Gastrocnemius medialis (tissue), 4 donors: Measurements from ENCODE around the gene TAPBP. TPM values are rescaled to one million over a fixed set of nuclear protein-coding genes. Genes with fewer than 3 reads are reported as not detected.

Experiments used
- ATAC-seq, 2 donors: fragments of 150-250 bp; one replicate each; pipeline ENCODE4 v1.9.1; 2016
- DNase-seq, 2 donors: peaks; one replicate each; pipeline ENCODE4 v3.0.0-alpha.2; 2019
- H3K27ac ChIP-seq, 4 donors: fragments of 200-600 bp; sonication (generic); 1 replicate in 1 of 4; 2 replicates in 3 of 4; pipeline ENCODE4 v1.5.1; 2016 to 2018; ENCODE audit warnings: mild to moderate bottlenecking in 2 of 4, moderate library complexity in 1 of 4
- H3K27me3 ChIP-seq, 3 donors: fragments of 200-600 bp; sonication (generic) in 2 of 3; 1 replicate in 1 of 3; 2 replicates in 2 of 3; pipeline versions ENCODE4 v1.5.1 to v1.6.0; 2016 to 2019; ENCODE audit warnings: mild to moderate bottlenecking in 1 of 3, moderate library complexity in 1 of 3
- H3K36me3 ChIP-seq, 2 donors: fragments of 200-600 bp; sonication (generic) in 1 of 2; one replicate each; pipeline ENCODE4 v1.5.1; 2017 to 2018
- H3K4me1 ChIP-seq, 2 donors: fragments of 200-600 bp; sonication (generic) in 1 of 2; one replicate each; pipeline ENCODE4 v1.5.1; 2016 to 2017; ENCODE audit warnings: mild to moderate bottlenecking in 2 of 2
- H3K4me3 ChIP-seq, 4 donors: fragments of 200-600 bp; sonication (generic) in 3 of 4; 1 replicate in 1 of 4; 2 replicates in 3 of 4; pipeline ENCODE4 v1.5.1; 2016 to 2019; ENCODE audit warnings: mild to moderate bottlenecking in 2 of 4
- H3K9me3 ChIP-seq, 3 donors: fragments of 200-600 bp; sonication (generic) in 2 of 3; 1 replicate in 1 of 3; 2 replicates in 2 of 3; pipeline ENCODE4 v1.5.1; 2016 to 2019
- CTCF ChIP-seq, 5 experiments: fragments of 450-650 bp in 3 of 5; fragments of 200-600 bp in 2 of 5; sonication (generic) in 2 of 5; IDR thresholded peaks in 4 of 5; conservative IDR thresholded peaks in 1 of 5; 1 replicate in 4 of 5; 2 replicates in 1 of 5; pipeline ENCODE4 v1.5.1; 2016 to 2019; ENCODE audit warnings: antibody characterized with exemption in 5 of 5, mild to moderate bottlenecking in 3 of 5, moderate library complexity in 3 of 5
- POLR2A ChIP-seq, 2 donors: fragments of 450-650 bp; IDR thresholded peaks; one replicate each; pipeline ENCODE4 v1.6.1; 2017; ENCODE audit warnings: antibody characterized with exemption in 2 of 2, mild to moderate bottlenecking in 2 of 2, moderate library complexity in 2 of 2
- in situ Hi-C, 4 donors: fragments of 200-750 bp; cut with MboI; loops; one replicate each; pipeline versions ENCODE4 v1.15.0 to v1.8.0; 2017; ENCODE audit warnings: low sequenced_read_pairs in 4 of 4
- intact Hi-C: fragments of 100-400 bp; cut with DNase I; formaldehyde crosslinking; loops from one replicate; pipeline ENCODE4 v1.15.1; 2023; ENCODE audit warnings: low total_unique reads
- total RNA-seq, 4 donors: library from RNA; depleted of rRNA; stranded (reverse); fragments of >200 nt; gene quantifications; one replicate each; pipeline versions ENCODE4 v1.1.0 to v1.2.3, GENCODE V29; 2016

The TAPBP gene
- total RNA-seq, 4 donors from 2014 or later: 15.9 to 42.4 (median 36.5) TPM

GRCh38 chr6:33319939-33320314 lies 6.0 kb upstream of the TAPBP start:
- Histone ChIP-seq H3K4me3 (no peak overlapping the region), H3K36me3 (peaks cover 0 to 30% of the 10 kb centered on the region in 2 donors), H3K27ac (peak overlapping the region; percentile 31 to 84 (median 54)), H3K27me3 (no peaks in the 10 kb centered on the region), H3K4me1 (peaks cover 43 to 62% of the 10 kb centered on the region in 2 donors), H3K9me3 (no peaks in the 10 kb centered on the region)
- no peak for ATAC-seq
- in situ Hi-C loops: no loop called here
- intact Hi-C loops: loop anchor here (10.0 kb wide), 2 partner anchors 405 to 1145 kb away; partner anchors contain the start of genes AGPAT1 and RNF5
- DNase-seq: no peak
- no peak for TF ChIP-seq CTCF (IDR thresholded peaks at IDR 0.05 in 4 of 5, conservative IDR thresholded peaks at IDR 0.05 in 1 of 5)
- no peak for TF ChIP-seq POLR2A (IDR thresholded peaks at IDR 0.05)

GRCh38 chr6:33318426-33319073 lies 4.7 kb upstream of the TAPBP start:
- TF ChIP-seq POLR2A (IDR thresholded peaks at IDR 0.05): no peak
- no peak for TF ChIP-seq CTCF (IDR thresholded peaks at IDR 0.05 in 4 of 5, conservative IDR thresholded peaks at IDR 0.05 in 1 of 5)
- peak overlapping the region; percentile 56 to 70 (median 64) for H3K4me3 ChIP-seq
- no peak for ATAC-seq

GRCh38 chr6:33317669-33318425 lies 4.0 kb upstream of the TAPBP start, which contains the start of gene ZBTB22:
Gene ZBTB22 (minus strand): TSS chr6:33317744. CDS start chr6:33316916, 828 bp downstream.
- peak within 1 kb of the TSS; percentile 82 to 93 (median 90) for H3K27ac ChIP-seq
- intact Hi-C loops (loop anchor here (1.0 to 10.0 kb wide), 4 partner anchors 19 to 1143 kb away; partner anchors contain the start of genes AGPAT1, BRD2 and RNF5), in situ Hi-C loops (no loop called here)
- peak; percentile 84 to 90 for ATAC-seq
- peak within 1 kb of the TSS; percentile 56 to 70 (median 64) for H3K4me3 ChIP-seq
- H3K9me3 ChIP-seq: no peaks in the 10 kb centered on the region
- peak in 1 of 5 experiments; percentile 24 for TF ChIP-seq CTCF (IDR thresholded peaks at IDR 0.05 in 4 of 5, conservative IDR thresholded peaks at IDR 0.05 in 1 of 5)
- TF ChIP-seq POLR2A (IDR thresholded peaks at IDR 0.05): peak in 1 of 2 donors; percentile 56
- peak; percentile 99 to 100 for DNase-seq
- peaks cover 36 to 66% of the 10 kb centered on the region in 2 donors for H3K4me1 ChIP-seq
- peaks cover 0 to 30% of the 10 kb centered on the region in 2 donors for H3K36me3 ChIP-seq
- H3K27me3 ChIP-seq: no peaks in the 10 kb centered on the region

More at GRCh38 chr6:33318426-33319073, 4.7 kb upstream of the TAPBP start:
- Histone ChIP-seq H3K4me1 (peaks cover 37 to 63% of the 10 kb centered on the region in 2 donors), H3K27me3 (no peaks in the 10 kb centered on the region), H3K36me3 (peaks cover 0 to 30% of the 10 kb centered on the region in 2 donors), H3K9me3 (no peaks in the 10 kb centered on the region), H3K27ac (peak overlapping the region; percentile 82 to 93 (median 90))
- no peak for DNase-seq
- in situ Hi-C loops: no loop called here
- intact Hi-C loops: loop anchor here (10.0 kb wide), 2 partner anchors 406 to 1144 kb away; partner anchors contain the start of genes AGPAT1 and RNF5

GRCh38 chr6:33317419-33317668 lies 3.5 kb upstream of the TAPBP start:
- intact Hi-C loops (loop anchor here (1.0 to 10.0 kb wide), 4 partner anchors 18 to 1143 kb away; partner anchors contain the start of genes AGPAT1, BRD2 and RNF5), in situ Hi-C loops (no loop called here)
- peaks cover 0 to 30% of the 10 kb centered on the region in 2 donors for H3K36me3 ChIP-seq
- H3K4me3 ChIP-seq: peak overlapping the region; percentile 56 to 70 (median 64)
- no peaks in the 10 kb centered on the region for H3K9me3 ChIP-seq
- DNase-seq (peak; percentile 35 to 48), ATAC-seq (no peak)
- H3K4me1 ChIP-seq: peaks cover 40 to 71% of the 10 kb centered on the region in 2 donors
- no peaks in the 10 kb centered on the region for H3K27me3 ChIP-seq
- TF ChIP-seq CTCF (IDR thresholded peaks at IDR 0.05 in 4 of 5, conservative IDR thresholded peaks at IDR 0.05 in 1 of 5) (no peak), POLR2A (IDR thresholded peaks at IDR 0.05) (no peak)
- H3K27ac ChIP-seq: peak overlapping the region; percentile 82 to 93 (median 90)
